Retinal pigment epithelial cell (primary cell): ENCODE measurements around the gene SPEG.

Experiments used
- DNase-seq: peaks from one replicate; pipeline ENCODE4 v3.0.0-alpha.2; 2010; ENCODE audit warnings: low read depth
- H3K4me3 ChIP-seq: 2 replicates; pipeline ENCODE4 v1.5.1; 2011; ENCODE audit warnings: mild to moderate bottlenecking, low read length, control low read depth, moderate library complexity
- TF ChIP-seq, protein P1 (sequence below): conservative IDR thresholded peaks from 2 replicates; pipeline ENCODE4 v1.5.1; 2011; ENCODE audit warnings: low read depth, low read length, control low read depth, inconsistent platforms

Gene SPEG

DNA sequence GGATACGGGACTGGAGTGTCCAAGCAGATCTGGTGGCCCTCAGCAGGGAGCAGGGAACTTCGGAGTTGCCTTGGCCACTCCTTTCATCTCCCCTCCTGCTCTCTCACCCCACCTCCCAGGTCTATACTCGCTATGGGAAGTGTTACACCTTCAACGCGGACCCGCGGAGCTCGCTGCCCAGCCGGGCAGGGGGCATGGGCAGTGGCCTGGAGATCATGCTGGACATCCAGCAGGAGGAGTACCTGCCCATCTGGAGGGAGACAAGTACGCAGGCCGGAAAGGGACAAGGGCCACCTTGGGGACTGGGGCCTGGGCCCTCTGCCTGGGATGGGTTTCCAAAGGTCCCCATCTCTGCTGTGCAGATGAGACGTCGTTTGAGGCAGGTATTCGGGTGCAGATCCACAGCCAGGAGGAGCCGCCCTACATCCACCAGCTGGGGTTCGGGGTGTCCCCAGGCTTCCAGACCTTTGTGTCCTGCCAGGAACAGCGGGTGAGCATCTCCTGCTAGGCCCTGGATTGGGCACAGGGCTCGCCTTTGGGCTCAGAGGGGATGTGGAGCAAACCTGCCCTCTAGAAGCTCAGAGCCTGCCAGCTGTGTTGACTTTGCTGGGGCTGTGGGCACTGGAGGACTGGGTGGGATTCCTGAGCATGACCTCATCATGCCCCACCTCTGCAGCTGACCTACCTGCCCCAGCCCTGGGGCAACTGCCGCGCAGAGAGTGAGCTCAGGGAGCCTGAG lies 97.2 kb downstream of the SPEG start:
- H3K4me3 ChIP-seq, result no peak overlapping the region
- DNase-seq, result no peak
- TF ChIP-seq, protein P1, sequence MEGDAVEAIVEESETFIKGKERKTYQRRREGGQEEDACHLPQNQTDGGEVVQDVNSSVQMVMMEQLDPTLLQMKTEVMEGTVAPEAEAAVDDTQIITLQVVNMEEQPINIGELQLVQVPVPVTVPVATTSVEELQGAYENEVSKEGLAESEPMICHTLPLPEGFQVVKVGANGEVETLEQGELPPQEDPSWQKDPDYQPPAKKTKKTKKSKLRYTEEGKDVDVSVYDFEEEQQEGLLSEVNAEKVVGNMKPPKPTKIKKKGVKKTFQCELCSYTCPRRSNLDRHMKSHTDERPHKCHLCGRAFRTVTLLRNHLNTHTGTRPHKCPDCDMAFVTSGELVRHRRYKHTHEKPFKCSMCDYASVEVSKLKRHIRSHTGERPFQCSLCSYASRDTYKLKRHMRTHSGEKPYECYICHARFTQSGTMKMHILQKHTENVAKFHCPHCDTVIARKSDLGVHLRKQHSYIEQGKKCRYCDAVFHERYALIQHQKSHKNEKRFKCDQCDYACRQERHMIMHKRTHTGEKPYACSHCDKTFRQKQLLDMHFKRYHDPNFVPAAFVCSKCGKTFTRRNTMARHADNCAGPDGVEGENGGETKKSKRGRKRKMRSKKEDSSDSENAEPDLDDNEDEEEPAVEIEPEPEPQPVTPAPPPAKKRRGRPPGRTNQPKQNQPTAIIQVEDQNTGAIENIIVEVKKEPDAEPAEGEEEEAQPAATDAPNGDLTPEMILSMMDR, result no peak

DNA sequence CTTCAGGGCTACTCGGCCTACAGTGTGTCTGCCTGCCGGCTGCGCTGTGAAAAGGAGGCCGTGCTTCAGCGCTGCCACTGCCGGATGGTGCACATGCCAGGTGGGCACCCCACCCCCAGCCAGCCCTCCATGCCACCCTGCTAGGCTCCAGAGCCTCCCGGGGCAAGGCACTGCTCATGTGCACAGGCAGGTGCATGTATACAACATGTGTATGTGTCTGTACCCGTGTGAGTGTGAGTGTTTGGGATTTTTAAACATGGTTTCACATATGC lies 97.7 kb downstream of the SPEG start:
- H3K4me3 ChIP-seq, result no peak overlapping the region
- TF ChIP-seq, protein P1, result no peak

DNA sequence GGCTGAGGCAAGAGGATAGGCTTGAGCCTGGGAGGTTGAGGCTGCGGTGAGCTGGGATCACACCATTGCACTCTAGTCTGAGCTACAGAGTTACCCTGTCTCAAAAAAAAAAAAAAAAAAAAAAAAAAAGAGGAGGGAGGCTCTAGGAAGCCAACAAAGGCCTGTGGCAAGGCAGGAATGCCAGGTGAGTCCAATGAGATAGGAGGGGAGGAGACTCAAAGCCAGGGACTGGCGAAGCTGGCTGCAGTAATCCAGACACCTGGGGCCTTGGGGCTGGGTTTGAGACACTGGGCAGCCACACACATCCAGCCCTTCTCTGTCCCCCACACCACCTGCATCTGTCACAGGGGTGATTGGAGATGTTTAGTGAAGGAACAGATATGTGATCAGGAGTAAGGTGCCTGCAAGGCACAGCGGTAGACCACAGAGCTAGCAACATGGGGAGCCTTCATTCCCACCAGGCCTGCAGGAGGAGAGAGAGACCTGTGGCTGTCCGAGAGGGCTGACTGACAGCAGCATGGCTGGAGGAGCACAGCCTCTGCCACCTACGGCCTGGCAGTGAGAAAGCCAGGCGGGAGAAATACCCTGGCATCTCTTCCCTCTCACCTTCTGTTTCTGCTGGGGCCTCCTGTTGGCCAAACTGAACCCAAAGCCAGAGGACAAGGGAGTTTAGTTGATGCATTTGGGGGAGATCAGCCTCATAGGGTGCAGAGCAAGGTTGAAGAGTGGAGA lies 99.5 kb downstream of the SPEG start:
- TF ChIP-seq, protein P1, result no peak
- DNase-seq, result no peak
- no peak overlapping the region for H3K4me3 ChIP-seq

More for the DNA sequence above, 97.7 kb downstream of the SPEG start:
- DNase-seq, result no peak

DNA sequence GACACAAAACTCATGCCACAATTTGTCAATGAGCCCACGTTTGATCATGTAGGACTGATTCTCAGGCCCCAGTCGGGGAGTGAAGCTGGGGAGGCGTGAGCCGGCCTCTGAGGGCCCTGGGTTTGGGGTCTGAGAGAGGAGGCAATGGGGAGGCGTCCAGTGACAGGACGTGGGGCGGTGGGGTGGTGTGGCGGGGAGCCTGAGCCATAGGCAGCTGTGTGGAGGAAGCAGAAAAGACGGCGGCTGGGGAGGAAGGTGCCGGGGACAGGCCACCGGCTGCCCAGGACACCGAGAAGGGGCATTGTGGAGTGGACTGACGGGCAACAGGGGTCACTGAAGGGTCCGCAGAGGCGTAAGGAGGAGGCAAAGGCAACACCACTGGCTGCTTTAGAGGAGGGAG lies 101.8 kb downstream of the SPEG start:
- DNase-seq, result no peak
- TF ChIP-seq, protein P1, result no peak
- H3K4me3 ChIP-seq, result no peak overlapping the region

DNA sequence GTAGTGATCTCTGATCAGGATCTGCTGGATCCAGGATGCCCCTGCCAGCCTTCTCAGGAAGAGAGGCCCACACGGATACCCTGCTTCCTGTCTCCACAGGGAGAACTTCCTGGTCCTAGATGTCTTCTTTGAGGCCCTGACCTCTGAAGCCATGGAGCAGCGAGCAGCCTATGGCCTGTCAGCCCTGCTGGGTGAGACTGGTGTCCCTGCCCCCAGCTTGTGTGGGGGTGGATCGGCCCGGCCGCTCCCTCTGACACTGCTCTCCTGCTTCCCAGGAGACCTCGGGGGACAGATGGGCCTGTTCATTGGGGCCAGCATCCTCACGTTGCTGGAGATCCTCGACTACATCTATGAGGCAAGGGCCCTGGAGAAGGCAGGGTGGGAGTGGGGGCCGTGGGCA lies 102.3 kb downstream of the SPEG start:
- TF ChIP-seq, protein P1, result no peak
- H3K4me3 ChIP-seq, result no peak overlapping the region
- DNase-seq, result no peak

DNA sequence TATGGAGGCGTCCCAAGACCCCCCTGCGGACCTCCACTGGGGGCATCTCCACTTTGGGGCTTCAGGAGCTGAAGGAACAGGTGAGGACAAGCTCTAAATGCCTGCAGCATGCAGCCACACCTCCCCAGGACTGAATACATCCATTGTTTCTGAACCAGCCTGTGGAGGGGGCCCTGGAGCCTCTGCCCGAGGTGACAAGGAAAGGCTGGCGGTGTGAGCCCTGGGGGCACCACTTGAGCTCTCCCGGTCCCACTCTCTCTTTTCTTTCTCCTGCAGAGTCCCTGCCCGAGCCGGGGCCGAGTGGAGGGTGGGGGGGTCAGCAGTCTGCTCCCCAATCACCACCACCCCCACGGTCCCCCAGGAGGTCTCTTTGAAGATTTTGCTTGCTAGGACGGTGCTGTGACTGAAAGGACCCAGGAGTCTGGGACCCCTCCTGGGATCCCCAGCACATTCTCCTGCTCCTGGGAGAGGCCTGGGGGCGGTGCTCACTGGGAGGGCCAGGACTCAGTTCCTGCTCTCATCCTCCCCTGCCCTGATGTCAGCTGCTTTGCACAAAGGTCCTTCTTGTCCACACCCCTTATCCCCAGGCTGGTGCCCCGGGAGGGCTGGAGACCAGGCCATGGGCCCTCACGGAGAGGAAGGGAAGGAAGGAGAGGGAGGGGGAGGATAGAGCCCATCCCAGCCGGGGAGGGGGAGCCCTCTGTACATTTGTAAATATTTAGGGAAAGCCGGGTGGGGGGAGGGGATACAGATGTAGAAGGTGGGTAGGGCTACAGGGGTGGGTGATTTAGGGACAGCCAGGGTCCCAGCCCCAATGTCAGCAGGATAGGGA lies 103.2 kb downstream of the SPEG start:
- TF ChIP-seq, protein P1, result peak; percentile 36
- H3K4me3 ChIP-seq, result no peak overlapping the region
- no peak for DNase-seq
